ENCODE measurements around the gene TSR3. TPM values are rescaled to one million over a fixed set of nuclear protein-coding genes. Genes with fewer than 3 reads are reported as not detected.

Gene TSR3
- total RNA-seq, result 100 to 1,000 TPM in 1 of 4 donors, 10 to 100 TPM in 3; 15.9 to 101 (median 30.8) TPM

DNA sequence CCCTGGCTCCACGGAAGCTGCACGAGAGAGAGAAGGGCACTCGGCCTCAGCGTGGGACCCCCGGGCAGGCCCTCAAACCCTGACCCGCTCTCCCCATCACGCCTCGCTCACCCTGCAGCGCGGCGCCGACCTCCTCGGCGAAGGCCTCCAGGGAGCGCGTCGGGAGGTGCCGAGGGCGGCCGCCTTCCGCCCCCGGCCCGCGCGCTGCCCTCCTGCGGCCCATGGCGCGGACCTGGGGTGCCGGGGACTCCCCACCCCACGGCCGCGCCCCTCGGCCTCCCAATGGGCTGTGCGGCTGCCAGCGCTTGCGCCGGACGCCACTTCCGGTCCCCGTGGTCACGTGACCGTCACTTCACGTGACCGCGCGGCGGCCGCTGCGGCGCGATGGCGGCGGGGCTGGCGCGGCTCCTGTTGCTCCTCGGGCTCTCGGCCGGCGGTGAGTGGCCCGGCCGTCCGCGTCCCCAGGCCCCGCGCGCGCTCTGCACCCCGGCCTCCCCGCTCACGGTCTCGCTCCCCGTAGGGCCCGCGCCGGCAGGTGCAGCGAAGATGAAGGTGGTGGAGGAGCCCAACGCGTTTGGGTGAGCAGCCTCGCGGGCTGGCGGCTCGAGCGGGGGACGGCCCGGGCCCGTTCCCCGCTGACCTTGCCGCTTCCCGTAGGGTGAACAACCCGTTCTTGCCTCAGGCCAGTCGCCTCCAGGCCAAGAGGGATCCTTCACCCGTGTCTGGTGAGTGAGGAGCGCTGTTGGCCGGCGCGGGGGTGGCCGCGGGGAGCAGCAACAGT, at the start of gene TSR3, which contains the start of gene GNPTG:
TSS of gene TSR3 (minus strand) at position 297 of the 781 bp plus-strand sequence. CDS start at position 223, 74 bp downstream.
TSS of gene GNPTG (plus strand) at position 350 of the 781 bp plus-strand sequence. CDS start at position 385, 35 bp downstream.
- peak within 1 kb of the TSS; percentile 50 to 83 for H3K4me3 ChIP-seq
- intact Hi-C loops (cut with DNase I; ENCODE audit: low total_unique reads), result no loop called here
- TF ChIP-seq POLR2A (IDR thresholded peaks at IDR 0.05), result peak; percentile 41 to 74
- TF ChIP-seq, protein P1, sequence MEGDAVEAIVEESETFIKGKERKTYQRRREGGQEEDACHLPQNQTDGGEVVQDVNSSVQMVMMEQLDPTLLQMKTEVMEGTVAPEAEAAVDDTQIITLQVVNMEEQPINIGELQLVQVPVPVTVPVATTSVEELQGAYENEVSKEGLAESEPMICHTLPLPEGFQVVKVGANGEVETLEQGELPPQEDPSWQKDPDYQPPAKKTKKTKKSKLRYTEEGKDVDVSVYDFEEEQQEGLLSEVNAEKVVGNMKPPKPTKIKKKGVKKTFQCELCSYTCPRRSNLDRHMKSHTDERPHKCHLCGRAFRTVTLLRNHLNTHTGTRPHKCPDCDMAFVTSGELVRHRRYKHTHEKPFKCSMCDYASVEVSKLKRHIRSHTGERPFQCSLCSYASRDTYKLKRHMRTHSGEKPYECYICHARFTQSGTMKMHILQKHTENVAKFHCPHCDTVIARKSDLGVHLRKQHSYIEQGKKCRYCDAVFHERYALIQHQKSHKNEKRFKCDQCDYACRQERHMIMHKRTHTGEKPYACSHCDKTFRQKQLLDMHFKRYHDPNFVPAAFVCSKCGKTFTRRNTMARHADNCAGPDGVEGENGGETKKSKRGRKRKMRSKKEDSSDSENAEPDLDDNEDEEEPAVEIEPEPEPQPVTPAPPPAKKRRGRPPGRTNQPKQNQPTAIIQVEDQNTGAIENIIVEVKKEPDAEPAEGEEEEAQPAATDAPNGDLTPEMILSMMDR (IDR thresholded peaks at IDR 0.05), result peak in 2 of 4 experiments; percentile 17 to 25
- H3K9me3 ChIP-seq, result no peaks in the 10 kb centered on the region
- H3K36me3 ChIP-seq, result no peaks in the 10 kb centered on the region
- peak; percentile 77 to 83 for DNase-seq
- H3K27ac ChIP-seq, result peak within 1 kb of the TSS; percentile 9 to 58
- H3K4me1 ChIP-seq, result peaks cover 7 to 9% of the 10 kb centered on the region in 2 donors
- H3K27me3 ChIP-seq, result no peaks in the 10 kb centered on the region

DNA sequence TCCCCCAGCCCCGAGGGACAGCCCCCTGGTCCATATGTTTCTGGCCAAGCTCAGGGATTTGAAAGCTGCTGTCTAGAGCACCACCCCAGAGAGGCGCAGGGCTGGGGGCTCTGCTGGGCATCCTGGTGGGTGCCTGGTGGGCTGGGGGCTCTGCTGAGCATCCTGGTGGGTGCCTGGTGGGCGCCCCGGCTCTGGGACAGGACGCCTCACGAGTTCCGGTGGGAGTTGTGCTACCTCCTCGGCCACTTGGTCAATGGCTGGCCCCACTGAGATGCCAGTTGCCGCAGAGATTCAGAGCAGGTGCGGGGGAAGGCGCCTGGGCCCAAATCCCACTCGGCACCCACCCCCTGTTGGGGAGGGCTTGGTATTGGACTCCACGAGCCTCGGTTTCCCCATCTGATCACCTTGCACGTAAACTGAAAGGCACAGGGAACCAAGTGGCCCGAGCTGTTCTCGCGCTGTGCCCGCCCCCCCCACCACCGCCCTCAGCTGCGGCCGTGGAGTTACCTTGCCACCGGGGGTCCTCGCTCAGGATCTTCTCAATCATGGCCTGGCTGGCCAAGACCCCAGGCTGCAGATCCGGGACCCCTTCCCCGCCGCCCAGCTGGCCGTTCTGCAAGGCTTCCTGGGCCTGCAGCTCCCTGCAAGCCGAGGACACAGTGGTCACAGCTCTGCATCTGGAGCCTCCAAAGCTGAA, 49.5 kb upstream of the TSR3 start:
- Histone ChIP-seq H3K27ac (no peak overlapping the region), H3K4me1 (peaks cover 0 to 3% of the 10 kb centered on the region in 2 donors), H3K9me3 (no peaks in the 10 kb centered on the region), H3K4me3 (no peak overlapping the region), H3K27me3 (no peaks in the 10 kb centered on the region), H3K36me3 (no peaks in the 10 kb centered on the region)
- TF ChIP-seq, protein P1 (IDR thresholded peaks at IDR 0.05), result no peak
- no peak for TF ChIP-seq POLR2A (IDR thresholded peaks at IDR 0.05)
- intact Hi-C loops (cut with DNase I; ENCODE audit: low total_unique reads), result no loop called here
- no peak for DNase-seq

DNA sequence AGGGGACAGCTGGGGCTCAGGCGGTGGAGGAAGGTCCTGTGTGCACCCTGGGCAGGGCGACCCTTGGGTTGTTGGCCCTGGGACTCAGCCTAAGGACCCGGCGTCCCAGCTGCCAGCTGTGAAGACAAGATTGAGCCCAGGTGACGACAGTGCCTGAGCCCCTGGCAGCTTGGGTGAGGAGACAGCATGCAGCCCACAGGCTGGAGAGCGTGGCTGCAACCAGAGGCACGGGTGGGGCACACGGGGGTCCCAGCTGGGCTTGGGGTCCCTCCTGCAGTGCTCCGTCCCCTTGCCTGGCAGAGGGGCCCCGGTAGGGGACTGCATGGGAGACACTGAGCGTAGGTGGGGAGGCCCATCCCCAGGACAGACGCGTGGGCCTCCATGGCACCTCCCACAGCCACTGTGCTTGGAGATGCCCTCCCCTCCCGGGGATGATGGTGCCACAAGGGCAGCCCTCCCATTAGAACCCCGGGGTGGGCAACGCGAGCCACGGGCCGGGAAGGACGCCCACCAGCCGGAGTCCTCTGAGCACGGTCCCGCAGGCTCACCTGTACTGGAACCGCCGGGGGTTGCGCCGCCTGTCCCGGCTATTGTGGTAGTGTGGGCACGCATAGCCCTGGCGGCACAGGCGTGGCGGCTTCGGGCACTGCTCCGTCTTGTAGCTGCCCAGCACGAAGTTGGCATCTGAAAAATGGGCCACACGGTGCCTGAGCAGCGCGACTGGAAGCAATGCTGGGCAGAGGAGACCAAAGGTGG, 47.3 kb upstream of the TSR3 start:
- Histone ChIP-seq H3K27me3 (no peaks in the 10 kb centered on the region), H3K36me3 (no peaks in the 10 kb centered on the region), H3K4me1 (peaks cover 0 to 3% of the 10 kb centered on the region in 2 donors), H3K9me3 (no peaks in the 10 kb centered on the region), H3K27ac (no peak overlapping the region), H3K4me3 (no peak overlapping the region)
- intact Hi-C loops (cut with DNase I; ENCODE audit: low total_unique reads), result no loop called here
- DNase-seq, result no peak
- no peak for TF ChIP-seq POLR2A (IDR thresholded peaks at IDR 0.05)
- TF ChIP-seq, protein P1 (IDR thresholded peaks at IDR 0.05), result no peak

- Histone ChIP-seq H3K4me3 (no peak overlapping the region), H3K4me1 (peaks cover 0 to 3% of the 10 kb centered on the region in 2 donors), H3K27me3 (no peaks in the 10 kb centered on the region), H3K36me3 (no peaks in the 10 kb centered on the region), H3K27ac (no peak overlapping the region), H3K9me3 (no peaks in the 10 kb centered on the region)
- TF ChIP-seq, protein P1 (IDR thresholded peaks at IDR 0.05), result no peak
- no peak for TF ChIP-seq POLR2A (IDR thresholded peaks at IDR 0.05)
- intact Hi-C loops (cut with DNase I; ENCODE audit: low total_unique reads), result no loop called here
- no peak for DNase-seq
Observed at GRCh38 chr16:1398351-1398750, 46.7 kb upstream of the TSR3 start.
